IMR-90 (cell line): ENCODE results near the gene CA6. TPM values are rescaled to one million over a fixed set of nuclear protein-coding genes. Genes with fewer than 3 reads are reported as not detected.

Source experiments
- ATAC-seq: fragments of 200-7000 bp; cut with Tn5 transposase; 2 replicates; pipeline ENCODE4 v1.9.1; 2020; ENCODE audit warnings: low read depth, mild to moderate bottlenecking, moderate library complexity
- BruUV-seq: library from RNA; stranded (reverse); fragments of 400-500 nt; replicated peaks from 2 replicates; lab custom pipeline; 2021; lab: Mats Ljungman, UMichigan
- CTCF ChIA-PET: fragments of 300-600 bp; formaldehyde crosslinking; extraction: SDS; loops from one replicate; lab custom pipeline; 2021; ENCODE audit warnings: antibody characterized with exemption; lab: Yijun Ruan, JAX
- POLR2A ChIA-PET: fragments of 300-600 bp; sonication (Branson Sonifier 250); formaldehyde crosslinking; loops from one replicate; lab custom pipeline; 2022; ENCODE audit warnings: antibody characterized with exemption; ENCODE audit not compliant: unreplicated experiment; lab: Charles Lee
- DNase-seq: peaks from one replicate; pipeline ENCODE4 v3.0.0; 2013
- H2AFZ ChIP-seq: replicated peaks from 2 replicates; pipeline ENCODE3; 2013; ENCODE audit warnings: low read length, mild to moderate bottlenecking; ENCODE audit not compliant: poor library complexity
- H2AK5ac ChIP-seq: 2 replicates; pipeline ENCODE4 v1.6.1; 2013; ENCODE audit warnings: low read depth, low read length, inconsistent platforms
- H2AK9ac ChIP-seq: replicated peaks from 2 replicates; pipeline ENCODE3; 2013; ENCODE audit warnings: mild to moderate bottlenecking, low read depth, low read length, moderate library complexity; ENCODE audit not compliant: poor library complexity
- H2BK120ac ChIP-seq: 2 replicates; pipeline ENCODE4 v1.6.1; 2013; ENCODE audit warnings: low read depth, low read length, inconsistent platforms
- H2BK15ac ChIP-seq: 3 replicates; pipeline ENCODE4 v1.6.1; 2013; ENCODE audit warnings: low read depth, low read length, inconsistent platforms
- H2BK20ac ChIP-seq: 2 replicates; pipeline ENCODE4 v1.6.1; 2013; ENCODE audit warnings: low read depth, mild to moderate bottlenecking, inconsistent platforms, low read length, moderate library complexity
- H2BK5ac ChIP-seq: 2 replicates; pipeline ENCODE4 v1.6.1; 2013; ENCODE audit warnings: mild to moderate bottlenecking, low read depth, low read length, inconsistent platforms; ENCODE audit not compliant: poor library complexity, severe bottlenecking
- H3K14ac ChIP-seq: replicated peaks from 2 replicates; pipeline ENCODE4 v1.6.1; 2013; ENCODE audit warnings: low read depth, low read length, inconsistent platforms
- H3K18ac ChIP-seq: 2 replicates; pipeline ENCODE4 v1.6.1; 2013; ENCODE audit warnings: low read depth, low read length, control low read depth
- H3K23ac ChIP-seq: 2 replicates; pipeline ENCODE4 v1.6.1; 2013; ENCODE audit warnings: low read depth, low read length, inconsistent platforms
- H3K27ac ChIP-seq: 2 replicates; pipeline ENCODE4 v1.5.1; 2013; ENCODE audit warnings: mild to moderate bottlenecking, control low read depth, low read length; ENCODE audit not compliant: insufficient read depth
- H3K27me3 ChIP-seq: 2 replicates; pipeline ENCODE4 v1.6.1; 2013; ENCODE audit warnings: low read length; ENCODE audit not compliant: control insufficient read depth, insufficient read depth
- H3K36me3 ChIP-seq: 2 replicates; pipeline ENCODE4 v1.6.1; 2013; ENCODE audit warnings: low read length, mixed read lengths; ENCODE audit not compliant: control insufficient read depth, insufficient read depth
- H3K4ac ChIP-seq: 2 replicates; pipeline ENCODE4 v1.6.1; 2013; ENCODE audit warnings: low read depth, low read length, inconsistent platforms
- H3K4me1 ChIP-seq: 2 replicates; pipeline ENCODE4 v1.6.1; 2013; ENCODE audit warnings: low read length, mixed read lengths; ENCODE audit not compliant: control insufficient read depth, insufficient read depth
- H3K4me2 ChIP-seq: 2 replicates; pipeline ENCODE4 v1.6.1; 2013; ENCODE audit warnings: low read depth, mild to moderate bottlenecking, control low read depth, low read length, moderate library complexity
- H3K4me3 ChIP-seq: 2 replicates; pipeline ENCODE4 v1.5.1; 2013; ENCODE audit warnings: low read depth, mild to moderate bottlenecking, control low read depth, low read length, moderate library complexity; ENCODE audit not compliant: insufficient read depth
- H3K56ac ChIP-seq: 2 replicates; pipeline ENCODE4 v1.6.1; 2013; ENCODE audit warnings: low read length, inconsistent platforms; ENCODE audit not compliant: insufficient read depth; ENCODE audit errors: extremely low read depth
- H3K79me1 ChIP-seq, 2 experiments: 2 replicates each; pipeline ENCODE4 v1.6.1; 2013; ENCODE audit warnings: low read length in 2 of 2, inconsistent platforms in 1 of 2, low read depth in 1 of 2
- H3K9ac ChIP-seq: 2 replicates; pipeline ENCODE4 v1.6.1; 2013; ENCODE audit warnings: low read depth, low read length, control low read depth
- H3K9me1 ChIP-seq: 2 replicates; pipeline ENCODE4 v1.6.1; 2013; ENCODE audit warnings: low read length, inconsistent platforms; ENCODE audit not compliant: insufficient read depth
- H3K9me3 ChIP-seq: 2 replicates; pipeline ENCODE4 v1.6.1; 2013; ENCODE audit warnings: low read length; ENCODE audit not compliant: control insufficient read depth, insufficient read depth
- H4K20me1 ChIP-seq: 2 replicates; pipeline ENCODE4 v1.6.1; 2013; ENCODE audit warnings: low read length, inconsistent platforms; ENCODE audit not compliant: insufficient read depth
- H4K5ac ChIP-seq: 2 replicates; pipeline ENCODE4 v1.6.1; 2013; ENCODE audit warnings: mild to moderate bottlenecking, low read depth, low read length, control low read depth
- H4K8ac ChIP-seq, 2 experiments: 2 replicates each; pipeline ENCODE4 v1.6.1; 2013; ENCODE audit warnings: low read depth in 2 of 2, low read length in 2 of 2, control low read depth in 1 of 2, inconsistent platforms in 1 of 2
- H4K91ac ChIP-seq: 2 replicates; pipeline ENCODE4 v1.6.1; 2013; ENCODE audit warnings: low read depth, low read length, inconsistent platforms; ENCODE audit not compliant: insufficient read depth
- CEBPB ChIP-seq: IDR thresholded peaks from 2 replicates; pipeline ENCODE4 v1.6.1; 2012; ENCODE audit warnings: low read depth, low read length, improper control_type of control experiment
- WGBS, 2 experiments: methylation state at CpG; one replicate each; pipeline versions ENCODE4 v1.1.5 to v1.1.7; 2013; ENCODE audit warnings: missing lambda C conversion rate in 2 of 2; ENCODE audit not compliant: insufficient read length in 1 of 2; ENCODE audit errors: extremely low coverage in 2 of 2; 5-methylcytosine and 5-hydroxymethylcytosine counted together
- dilution Hi-C: fragments of 300-500 bp; cut with HindIII; formaldehyde crosslinking; loops from one replicate; pipeline ENCODE4 v1.14.3; 2018; ENCODE audit warnings: low sequenced_read_pairs; ENCODE audit not compliant: unreplicated experiment
- in situ Hi-C: fragments of 300-500 bp; cut with MboI; formaldehyde crosslinking; loops from 3 replicates; pipeline ENCODE4 v1.14.3; 2019; ENCODE audit warnings: low sequenced_read_pairs, inconsistent platforms, mixed read lengths
- intact Hi-C: fragments of 100-400 bp; cut with micrococcal nuclease; formaldehyde crosslinking; loops from 2 replicates; pipeline ENCODE4 v1.10.0; 2022
- polyA plus RNA-seq, 3 experiments: library from polyadenylated mRNA; depleted of rRNA; stranded (reverse); fragments of >200 nt; gene quantifications; 2 replicates each; pipeline ENCODE4 v1.2.3, GENCODE V29; 2012; ENCODE audit warnings: low replicate concordance in 1 of 3
- total RNA-seq: library from RNA; depleted of rRNA; stranded (reverse); fragments of >200 nt; gene quantifications from 2 replicates; pipeline ENCODE4 v1.2.3, GENCODE V29; 2012
- TF ChIP-seq, protein P1 (sequence below): conservative IDR thresholded peaks from 2 replicates; pipeline ENCODE4 v1.5.1; 2012; ENCODE audit warnings: mild to moderate bottlenecking, low read depth, low read length, improper control_type of control experiment

CA6 gene
- total and polyA plus RNA-seq, 2 of the 4 experiments (the other 2 are of a cell fraction): not detected

DNA sequence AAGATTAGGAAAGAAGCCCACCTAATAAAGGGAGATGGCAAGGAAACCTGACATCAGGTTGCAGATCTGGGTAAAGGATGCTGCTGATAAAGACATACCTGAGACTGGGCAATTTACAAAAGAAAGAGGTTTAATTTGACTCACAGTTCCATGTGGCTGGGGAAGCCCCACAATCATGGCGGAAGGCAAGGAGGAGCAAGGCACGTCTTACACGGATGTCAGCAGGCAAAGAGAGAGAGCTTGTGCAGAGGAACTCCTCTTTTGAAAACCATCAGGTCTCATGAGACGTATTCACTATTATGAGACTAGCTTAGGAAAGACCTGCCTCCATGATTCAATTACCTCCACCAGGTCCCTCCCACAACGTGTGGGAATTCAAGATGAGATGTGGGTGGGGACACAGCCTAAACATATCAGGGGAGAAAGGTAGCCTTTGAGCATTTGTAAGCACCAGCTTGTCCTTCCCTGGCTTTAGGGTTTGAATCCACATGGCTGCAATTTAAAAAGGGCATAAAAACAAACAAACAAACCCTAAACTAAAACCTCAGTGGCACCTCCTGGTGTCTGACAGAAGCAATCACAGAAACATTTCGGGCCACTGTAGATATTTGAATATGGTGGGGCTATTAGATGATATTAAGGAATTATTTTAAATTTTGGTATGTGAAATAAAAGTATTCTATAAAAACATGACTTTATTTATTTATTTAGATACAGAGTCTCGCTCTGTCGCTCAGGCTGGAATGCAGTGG lies 47.4 kb downstream of the CA6 start:
- POLR2A ChIA-PET: no interaction called here
- Histone ChIP-seq H3K4me2 (no peak overlapping the region), H4K20me1 (no peaks in the 10 kb centered on the region), H2BK20ac (no peak overlapping the region), H3K4ac (no peak overlapping the region), H4K91ac (no peak overlapping the region), H3K9me3 (no peaks in the 10 kb centered on the region), H3K23ac (no peak overlapping the region), H2AK5ac (no peak overlapping the region; the same call in 1 of the 2 replicates), H3K27ac (no peak overlapping the region), H3K79me1 (no peaks in the 10 kb centered on the region), H3K4me3 (no peak overlapping the region), H3K4me1 (no peaks in the 10 kb centered on the region), H4K5ac (no peak overlapping the region), H2AK9ac (no peak overlapping the region), H2BK15ac (no peak overlapping the region), H2BK120ac (no peak overlapping the region), H3K9ac (no peak overlapping the region), H3K27me3 (peaks cover 1% of the 10 kb centered on the region; the same call in 1 of the 2 replicates), H3K18ac (no peak overlapping the region), H3K14ac (no peak overlapping the region), H2AFZ (no peak overlapping the region), H3K9me1 (no peaks in the 10 kb centered on the region), H3K56ac (no peak overlapping the region), H2BK5ac (no peak overlapping the region), H4K8ac (no peak overlapping the region), H3K36me3 (no peaks in the 10 kb centered on the region)
- no peak for ATAC-seq
- no peak for DNase-seq
- dilution Hi-C loops: no loop called here
- in situ Hi-C loops: no loop called here
- TF ChIP-seq CEBPB: no peak
- TF ChIP-seq, protein P1, sequence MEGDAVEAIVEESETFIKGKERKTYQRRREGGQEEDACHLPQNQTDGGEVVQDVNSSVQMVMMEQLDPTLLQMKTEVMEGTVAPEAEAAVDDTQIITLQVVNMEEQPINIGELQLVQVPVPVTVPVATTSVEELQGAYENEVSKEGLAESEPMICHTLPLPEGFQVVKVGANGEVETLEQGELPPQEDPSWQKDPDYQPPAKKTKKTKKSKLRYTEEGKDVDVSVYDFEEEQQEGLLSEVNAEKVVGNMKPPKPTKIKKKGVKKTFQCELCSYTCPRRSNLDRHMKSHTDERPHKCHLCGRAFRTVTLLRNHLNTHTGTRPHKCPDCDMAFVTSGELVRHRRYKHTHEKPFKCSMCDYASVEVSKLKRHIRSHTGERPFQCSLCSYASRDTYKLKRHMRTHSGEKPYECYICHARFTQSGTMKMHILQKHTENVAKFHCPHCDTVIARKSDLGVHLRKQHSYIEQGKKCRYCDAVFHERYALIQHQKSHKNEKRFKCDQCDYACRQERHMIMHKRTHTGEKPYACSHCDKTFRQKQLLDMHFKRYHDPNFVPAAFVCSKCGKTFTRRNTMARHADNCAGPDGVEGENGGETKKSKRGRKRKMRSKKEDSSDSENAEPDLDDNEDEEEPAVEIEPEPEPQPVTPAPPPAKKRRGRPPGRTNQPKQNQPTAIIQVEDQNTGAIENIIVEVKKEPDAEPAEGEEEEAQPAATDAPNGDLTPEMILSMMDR: 0 out of 2 replicates have a peak, but pooled peaks have one; percentile 17
- intact Hi-C loops: no loop called here
- WGBS, 2 experiments: 100% methylated on average over 4 of the region's 8 CpGs; no CpG with 5 or more reads in 1 of the 2 experiments
- CTCF ChIA-PET: no interaction called here
- BruUV-seq: no TSS peak
